HepG2 (cell line): ENCODE results near the gene GRK5. TPM values are rescaled to one million over a fixed set of nuclear protein-coding genes. Genes with fewer than 3 reads are reported as not detected.
A peak's percentile ranks its signal among the peaks of the same experiment; 100 is the strongest.

ENCODE experiments used
- ATAC-seq: fragments of 200-7000 bp; cut with Tn5 transposase; 3 replicates; pipeline ENCODE4 v1.9.1; 2020; ENCODE audit warnings: mild to moderate bottlenecking, moderate library complexity
- BruUV-seq: library from RNA; stranded (reverse); fragments of 400-500 nt; replicated peaks from 2 replicates; lab custom pipeline; 2021; lab: Mats Ljungman, UMichigan
- CTCF ChIA-PET: fragments of 300-600 bp; formaldehyde crosslinking; extraction: SDS; loops from one replicate; lab custom pipeline; 2021; ENCODE audit warnings: low total read pairs, inconsistent platforms, low intra/inter-chr PET ratio; lab: Yijun Ruan, JAX
- POLR2A ChIA-PET: fragments of 350-600 bp; sonication (Branson Sonifier 250); formaldehyde crosslinking; loops from one replicate; lab custom pipeline; 2020; ENCODE audit warnings: antibody characterized with exemption, inconsistent platforms; lab: Yijun Ruan, JAX
- DNase-seq: peaks from one replicate; pipeline ENCODE4 v3.0.0-alpha.2; 2015; ENCODE audit warnings: low spot score
- FAIRE-seq: peaks from 3 replicates; lab custom pipeline; 2011; peaks lifted over from hg19 to GRCh38; lab: Jason Lieb, UNC
- H2AFZ ChIP-seq: one replicate; pipeline ENCODE4 v1.6.1; 2011; ENCODE audit warnings: low read length, inconsistent platforms
- H3K27ac ChIP-seq: fragments of 300-600 bp; 3 replicates; pipeline ENCODE4 v1.8.0; 2011; ENCODE audit warnings: mixed run types, mild to moderate bottlenecking, mixed read lengths, low read length, inconsistent platforms; ENCODE audit not compliant: insufficient read depth; ENCODE audit errors: extremely low read length
- H3K27me3 ChIP-seq, 2 experiments: fragments of 200-600 bp in 1 of 2; 2 replicates in 1 of 2; 3 replicates in 1 of 2; pipeline versions ENCODE4 v1.6.0 to v1.8.0; 2011; ENCODE audit warnings: low read length in 2 of 2, mild to moderate bottlenecking in 2 of 2, moderate library complexity in 2 of 2, inconsistent platforms in 1 of 2; ENCODE audit not compliant: insufficient read depth in 2 of 2, control insufficient read depth in 1 of 2
- H3K36me3 ChIP-seq, 2 experiments: fragments of 200-600 bp in 1 of 2; replicated peaks in 1 of 2; 2 replicates in 1 of 2; 3 replicates in 1 of 2; pipeline versions ENCODE4 v1.5.1 to v1.8.0; 2011; ENCODE audit warnings: low read length in 2 of 2, inconsistent platforms in 1 of 2; ENCODE audit not compliant: insufficient read depth in 2 of 2, control insufficient read depth in 1 of 2
- H3K4me1 ChIP-seq: 2 replicates; pipeline ENCODE4 v1.5.1; 2012; ENCODE audit warnings: low read length, inconsistent platforms; ENCODE audit not compliant: insufficient read depth
- H3K4me2 ChIP-seq: 2 replicates; pipeline ENCODE4 v1.6.0; 2011; ENCODE audit warnings: low read depth, low read length, inconsistent platforms
- H3K4me3 ChIP-seq, 3 experiments: fragments of 200-600 bp in 1 of 3; sonication (generic), shearing (Covaris generic) in 1 of 3; replicated peaks in 1 of 3; 2 replicates each; pipeline ENCODE4 v1.5.1; 2011 to 2016; ENCODE audit warnings: low read length in 3 of 3, inconsistent platforms in 2 of 3, low read depth in 2 of 3, mild to moderate bottlenecking in 2 of 3, control low read depth in 1 of 3, mixed read lengths in 1 of 3; ENCODE audit not compliant: insufficient read depth in 1 of 3
- H3K79me2 ChIP-seq: one replicate; pipeline ENCODE4 v1.6.1; 2011; ENCODE audit warnings: low read length, inconsistent platforms; ENCODE audit not compliant: insufficient read depth
- H3K9ac ChIP-seq: 2 replicates; pipeline ENCODE4 v1.6.0; 2011; ENCODE audit warnings: mild to moderate bottlenecking, low read depth, low read length, inconsistent platforms; ENCODE audit not compliant: insufficient read depth
- H3K9me3 ChIP-seq: 2 replicates; pipeline ENCODE4 v1.5.1; 2012; ENCODE audit warnings: mild to moderate bottlenecking, low read length
- H4K20me1 ChIP-seq: 2 replicates; pipeline ENCODE4 v1.6.0; 2011; ENCODE audit warnings: inconsistent platforms, mild to moderate bottlenecking, low read length, moderate library complexity; ENCODE audit not compliant: insufficient read depth
- CREB3 ChIP-seq: sonication (generic); formaldehyde crosslinking; IDR thresholded peaks from 2 replicates; pipeline ENCODE4 v1.5.0; 2020; ENCODE audit warnings: missing genetic modification reagents
- HMGA1 ChIP-seq: sonication (generic); formaldehyde crosslinking; conservative IDR thresholded peaks from 2 replicates; pipeline ENCODE4 v1.4.0; 2020; ENCODE audit warnings: missing genetic modification reagents
- PHB2 ChIP-seq: fragments of 450-650 bp; IDR thresholded peaks from 2 replicates; pipeline ENCODE4 v1.6.1; 2018; ENCODE audit not compliant: partially characterized antibody
- RFX1 ChIP-seq: fragments of 450-650 bp; IDR thresholded peaks from 2 replicates; pipeline ENCODE4 v1.6.1; 2017
- SKI ChIP-seq: fragments of 450-650 bp; IDR thresholded peaks from one replicate; pipeline ENCODE4 v1.6.1; 2018; ENCODE audit warnings: mild to moderate bottlenecking; ENCODE audit not compliant: partially characterized antibody
- TCF7 ChIP-seq: sonication (generic); IDR thresholded peaks from 2 replicates; pipeline ENCODE4 v1.6.1; 2016; ENCODE audit warnings: antibody characterized with exemption, low read depth
- ZFY ChIP-seq: sonication (generic); formaldehyde crosslinking; IDR thresholded peaks from 2 replicates; pipeline ENCODE4 v1.4.0; 2020; ENCODE audit warnings: missing genetic modification reagents
- ZNF574 ChIP-seq: sonication (generic); formaldehyde crosslinking; IDR thresholded peaks from 2 replicates; pipeline ENCODE4 v1.4.0; 2020; ENCODE audit warnings: missing genetic modification reagents
- WGBS: methylation state at CpG from one replicate; pipeline ENCODE4 v1.1.6; 2017; ENCODE audit warnings: low lambda C conversion rate; 5-methylcytosine and 5-hydroxymethylcytosine counted together
- in situ Hi-C: cut with HindIII; loops from 2 replicates; pipeline ENCODE4 v1.10.0; 2017; ENCODE audit warnings: low pct_unique_long_range_greater_than_20kb; ENCODE audit not compliant: extremely low pct_ligation_motif_present
- intact Hi-C: fragments of 100-400 bp; cut with micrococcal nuclease; formaldehyde crosslinking; loops from one replicate; pipeline ENCODE4 v1.10.0; 2022; ENCODE audit not compliant: unreplicated experiment
- polyA plus RNA-seq, 8 experiments: library from polyadenylated mRNA; depleted of rRNA in 3 of 8; stranded (reverse) in 7 of 8; unstranded in 1 of 8; fragments of >200 nt; fragmentation: Illumina TruSeq in 4 of 8; extraction: Trizol in 4 of 8; gene quantifications; 2 replicates each; pipeline versions ENCODE4 v1.2.1 to v1.2.3, GENCODE V29; 2011 to 2016; ENCODE audit warnings: low read depth in 4 of 8, missing spikeins in 1 of 8, mixed read lengths in 1 of 8; ENCODE audit not compliant: insufficient read depth in 1 of 8
- total RNA-seq, 5 experiments: library from RNA; depleted of rRNA; stranded (reverse); fragments of >200 nt; fragmentation: Illumina TruSeq; extraction: Trizol; gene quantifications; 2 replicates each; pipeline ENCODE4 v1.2.3, GENCODE V29; 2016; ENCODE audit warnings: low read depth in 1 of 5
- TF ChIP-seq, protein P1 (sequence below): sonication (generic); formaldehyde crosslinking; IDR thresholded peaks from 2 replicates; pipeline ENCODE4 v1.4.0; 2020; ENCODE audit warnings: missing genetic modification reagents, mild to moderate bottlenecking, borderline replicate concordance
- TF ChIP-seq, protein P2 (sequence below): sonication (generic); formaldehyde crosslinking; IDR thresholded peaks from 2 replicates; pipeline ENCODE4 v1.5.1; 2020; ENCODE audit warnings: missing genetic modification reagents, mild to moderate bottlenecking, borderline replicate concordance
- TF ChIP-seq, protein P3 (sequence below): sonication (generic); formaldehyde crosslinking; IDR thresholded peaks from 2 replicates; pipeline ENCODE4 v1.4.0; 2020; ENCODE audit warnings: missing genetic modification reagents

The GRK5 gene
- total and polyA plus RNA-seq, 2 of the 13 experiments (the other 11 are each of a cell fraction or from before 2014, with no cell fraction given) = 10.4 to 12.6 TPM

DNA sequence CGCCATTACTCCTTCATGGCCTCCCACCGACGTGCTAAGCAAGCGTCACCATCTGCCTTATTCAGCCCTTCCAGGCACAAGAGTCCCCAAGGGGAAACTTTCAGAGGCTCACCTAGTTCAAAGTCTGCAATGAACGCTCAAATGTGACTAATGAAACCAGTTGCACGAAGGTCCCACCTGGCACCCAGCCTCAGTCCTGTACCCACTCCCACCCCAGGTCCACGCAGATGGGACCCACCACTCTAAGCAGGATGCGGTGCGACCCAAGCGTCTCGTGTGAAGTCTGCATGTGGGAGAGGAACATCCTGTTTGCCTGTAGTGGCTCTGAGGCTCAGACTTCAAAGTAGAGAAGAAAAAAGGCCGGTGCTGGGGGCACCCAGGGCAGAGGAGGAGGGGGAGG, 294.8 kb downstream of the GRK5 start:
- WGBS = 42% methylated on average over 12 of the region's 12 CpGs
- Histone ChIP-seq H3K27ac (no peak overlapping the region), H3K4me3 (no peak overlapping the region; a peak in 1 of 6 replicates), H2AFZ (no peak overlapping the region), H3K79me2 (no peaks in the 10 kb centered on the region), H3K36me3 (no peaks in the 10 kb centered on the region), H3K9ac (no peak overlapping the region), H3K4me1 (peaks cover 54% of the 10 kb centered on the region), H4K20me1 (no peaks in the 10 kb centered on the region), H3K9me3 (no peaks in the 10 kb centered on the region), H3K4me2 (peak overlapping the region; percentile 35), H3K27me3 (no peaks in the 10 kb centered on the region; a peak in 1 of 5 replicates)
- intact Hi-C loops = no loop called here
- POLR2A ChIA-PET = no interaction called here
- in situ Hi-C loops = loop anchor here (5.0 kb wide), 1 partner anchor 40 kb away; the partner anchor contains the start of gene RGS10
- DNase-seq = no peak
- no peak for FAIRE-seq
- BruUV-seq = no TSS peak
- CTCF ChIA-PET = no interaction called here
- no peak for ATAC-seq
- no peak for TF ChIP-seq ZFY (CRISPR knock-in tag)
- TF ChIP-seq, protein P1, sequence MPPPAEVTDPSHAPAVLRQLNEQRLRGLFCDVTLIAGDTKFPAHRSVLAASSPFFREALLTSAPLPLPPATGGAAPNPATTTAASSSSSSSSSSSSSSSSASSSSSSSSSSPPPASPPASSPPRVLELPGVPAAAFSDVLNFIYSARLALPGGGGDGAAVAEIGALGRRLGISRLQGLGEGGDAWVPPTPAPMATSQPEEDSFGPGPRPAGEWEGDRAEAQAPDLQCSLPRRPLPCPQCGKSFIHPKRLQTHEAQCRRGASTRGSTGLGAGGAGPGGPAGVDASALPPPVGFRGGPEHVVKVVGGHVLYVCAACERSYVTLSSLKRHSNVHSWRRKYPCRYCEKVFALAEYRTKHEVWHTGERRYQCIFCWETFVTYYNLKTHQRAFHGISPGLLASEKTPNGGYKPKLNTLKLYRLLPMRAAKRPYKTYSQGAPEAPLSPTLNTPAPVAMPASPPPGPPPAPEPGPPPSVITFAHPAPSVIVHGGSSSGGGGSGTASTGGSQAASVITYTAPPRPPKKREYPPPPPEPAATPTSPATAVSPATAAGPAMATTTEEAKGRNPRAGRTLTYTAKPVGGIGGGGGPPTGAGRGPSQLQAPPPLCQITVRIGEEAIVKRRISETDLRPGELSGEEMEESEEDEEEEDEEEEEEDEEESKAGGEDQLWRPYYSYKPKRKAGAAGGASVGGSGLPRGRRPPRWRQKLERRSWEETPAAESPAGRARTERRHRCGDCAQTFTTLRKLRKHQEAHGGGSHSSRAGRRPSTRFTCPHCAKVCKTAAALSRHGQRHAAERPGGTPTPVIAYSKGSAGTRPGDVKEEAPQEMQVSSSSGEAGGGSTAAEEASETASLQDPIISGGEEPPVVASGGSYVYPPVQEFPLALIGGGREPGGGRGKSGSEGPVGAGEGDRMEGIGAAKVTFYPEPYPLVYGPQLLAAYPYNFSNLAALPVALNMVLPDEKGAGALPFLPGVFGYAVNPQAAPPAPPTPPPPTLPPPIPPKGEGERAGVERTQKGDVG (CRISPR knock-in tag) = no peak
- TF ChIP-seq, protein P2, sequence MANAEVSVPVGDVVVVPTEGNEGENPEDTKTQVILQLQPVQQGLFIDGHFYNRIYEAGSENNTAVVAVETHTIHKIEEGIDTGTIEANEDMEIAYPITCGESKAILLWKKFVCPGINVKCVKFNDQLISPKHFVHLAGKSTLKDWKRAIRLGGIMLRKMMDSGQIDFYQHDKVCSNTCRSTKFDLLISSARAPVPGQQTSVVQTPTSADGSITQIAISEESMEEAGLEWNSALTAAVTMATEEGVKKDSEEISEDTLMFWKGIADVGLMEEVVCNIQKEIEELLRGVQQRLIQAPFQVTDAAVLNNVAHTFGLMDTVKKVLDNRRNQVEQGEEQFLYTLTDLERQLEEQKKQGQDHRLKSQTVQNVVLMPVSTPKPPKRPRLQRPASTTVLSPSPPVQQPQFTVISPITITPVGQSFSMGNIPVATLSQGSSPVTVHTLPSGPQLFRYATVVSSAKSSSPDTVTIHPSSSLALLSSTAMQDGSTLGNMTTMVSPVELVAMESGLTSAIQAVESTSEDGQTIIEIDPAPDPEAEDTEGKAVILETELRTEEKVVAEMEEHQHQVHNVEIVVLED = no peak
- no peak for TF ChIP-seq CREB3 (CRISPR knock-in tag)
- no peak for TF ChIP-seq PHB2
- TF ChIP-seq, protein P3, sequence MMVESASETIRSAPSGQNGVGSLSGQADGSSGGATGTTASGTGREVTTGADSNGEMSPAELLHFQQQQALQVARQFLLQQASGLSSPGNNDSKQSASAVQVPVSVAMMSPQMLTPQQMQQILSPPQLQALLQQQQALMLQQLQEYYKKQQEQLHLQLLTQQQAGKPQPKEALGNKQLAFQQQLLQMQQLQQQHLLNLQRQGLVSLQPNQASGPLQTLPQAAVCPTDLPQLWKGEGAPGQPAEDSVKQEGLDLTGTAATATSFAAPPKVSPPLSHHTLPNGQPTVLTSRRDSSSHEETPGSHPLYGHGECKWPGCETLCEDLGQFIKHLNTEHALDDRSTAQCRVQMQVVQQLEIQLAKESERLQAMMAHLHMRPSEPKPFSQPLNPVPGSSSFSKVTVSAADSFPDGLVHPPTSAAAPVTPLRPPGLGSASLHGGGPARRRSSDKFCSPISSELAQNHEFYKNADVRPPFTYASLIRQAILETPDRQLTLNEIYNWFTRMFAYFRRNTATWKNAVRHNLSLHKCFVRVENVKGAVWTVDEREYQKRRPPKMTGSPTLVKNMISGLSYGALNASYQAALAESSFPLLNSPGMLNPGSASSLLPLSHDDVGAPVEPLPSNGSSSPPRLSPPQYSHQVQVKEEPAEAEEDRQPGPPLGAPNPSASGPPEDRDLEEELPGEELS = no peak
- no peak for TF ChIP-seq HMGA1 (CRISPR knock-in tag)
- no peak for TF ChIP-seq ZNF574 (CRISPR knock-in tag)
- TF ChIP-seq SKI = no peak
- no peak for TF ChIP-seq RFX1
- peak; percentile 21; the same call in 1 of the 2 replicates for TF ChIP-seq TCF7
